Adrenal gland (tissue), 12 donors: ENCODE data around the gene NTPCR. TPM values are rescaled to one million over a fixed set of nuclear protein-coding genes. Genes with fewer than 3 reads are reported as not detected.

Experiments used
- DNase-seq, 7 donors: peaks; one replicate each; pipeline ENCODE4 v3.0.0-alpha.2; 2019 to 2020
- H3K27ac ChIP-seq, 5 donors: fragments of 200-600 bp; sonication (generic) in 4 of 5; 1 replicate in 3 of 5; 2 replicates in 2 of 5; pipeline versions ENCODE4 v1.5.1 to v1.8.0; 2016 to 2020; ENCODE audit warnings: mild to moderate bottlenecking in 1 of 5
- H3K27me3 ChIP-seq: fragments of 200-600 bp; 2 replicates; pipeline ENCODE4 v1.8.0; 2021
- H3K36me3 ChIP-seq, 2 donors: fragments of 200-600 bp; replicated peaks in 1 of 2; 1 replicate in 1 of 2; 2 replicates in 1 of 2; pipeline versions ENCODE4 v1.5.1 to v1.8.0; 2018 to 2022
- H3K4me1 ChIP-seq, 2 donors: fragments of 200-600 bp; replicated peaks in 1 of 2; 1 replicate in 1 of 2; 2 replicates in 1 of 2; pipeline versions ENCODE4 v1.5.1 to v1.8.0; 2018 to 2021
- H3K4me3 ChIP-seq, 4 donors: fragments of 200-600 bp; sonication (generic) in 3 of 4; one replicate each; pipeline ENCODE4 v1.5.1; 2016 to 2018
- H3K9me3 ChIP-seq, 3 donors: fragments of 200-600 bp; sonication (generic) in 1 of 3; replicated peaks in 1 of 3; 1 replicate in 2 of 3; 2 replicates in 1 of 3; pipeline versions ENCODE4 v1.5.1 to v1.8.0; 2016 to 2021
- CTCF ChIP-seq, 6 experiments: fragments of 450-650 bp in 4 of 6; fragments of 200-600 bp in 2 of 6; sonication (generic) in 1 of 6; IDR thresholded peaks; 1 replicate in 5 of 6; 2 replicates in 1 of 6; pipeline versions ENCODE4 v1.5.1 to v1.8.0; 2016 to 2021; ENCODE audit warnings: antibody characterized with exemption in 6 of 6, mild to moderate bottlenecking in 2 of 6, moderate library complexity in 1 of 6
- POLR2A ChIP-seq, 2 donors: fragments of 450-650 bp; IDR thresholded peaks; one replicate each; pipeline ENCODE4 v1.6.1; 2017; ENCODE audit warnings: antibody characterized with exemption in 2 of 2, mild to moderate bottlenecking in 2 of 2, moderate library complexity in 1 of 2
- WGBS, 4 donors: extraction: QIAGEN DNeasy Blood & Tissue Kit in 2 of 4; methylation state at CpG; one replicate each; pipeline versions ENCODE4 v1.1.5 to v1.1.7; 2013 to 2017; 5-methylcytosine and 5-hydroxymethylcytosine counted together
- intact Hi-C, 2 donors: fragments of 100-400 bp; cut with DNase I; formaldehyde crosslinking; loops; one replicate each; pipeline versions ENCODE4 v1.14.1 to v1.15.0; 2022 to 2023
- polyA plus RNA-seq, 3 donors: library from polyadenylated mRNA; stranded (reverse); fragments of 200-250 nt in 2 of 3; fragments of 350-450 nt in 1 of 3; fragmentation: Illumina TruSeq in 1 of 3; extraction: RNeasy Lipid Tissue Mini Kit (QIAGEN cat#74804) in 1 of 3; gene quantifications; one replicate each; pipeline ENCODE4 v1.2.3, GENCODE V29; 2013 to 2014
- total RNA-seq, 9 donors: library from RNA; depleted of rRNA in 4 of 9; stranded (reverse); fragments of >200 nt in 4 of 9; fragments of 120-200 nt in 1 of 9; fragmentation: NEBNext Ultra II Directional in 1 of 9; extraction: Animal tissue kit (Norgen Biotek cat#: 25700) in 1 of 9; gene quantifications; one replicate each; pipeline versions ENCODE4 v1.1.0 to v1.2.4, GENCODE V29; 2013 to 2023
- donor health status: healthy with polysubstance abuse.
- donor health status: Bipolar disorder and iron deficiency.
- donor health status: DM: yes; HTN: yes; CAD: no.
- donor health status: DM: no; HTN: no; CAD: no.
- donor health status: DM: no; HTN: no; CAD: no.
- donor health status: DM: yes; HTN: yes; CAD: no.

The NTPCR gene
- total and polyA plus RNA-seq, 12 donors, result 17.3 to 72.0 (median 57.2) TPM

- peaks cover 0 to 9% of the 10 kb centered on the region in 2 donors for H3K4me1 ChIP-seq
- no peaks in the 10 kb centered on the region for H3K36me3 ChIP-seq
- WGBS, 4 donors, result 72 to 88% (median 83%) methylated on average over 3 of the region's 3 CpGs
- TF ChIP-seq CTCF (IDR thresholded peaks at IDR 0.05) (no peak), POLR2A (IDR thresholded peaks at IDR 0.05) (no peak)
- no peaks in the 10 kb centered on the region for H3K27me3 ChIP-seq
- DNase-seq, result no peak
- no peak overlapping the region for H3K4me3 ChIP-seq
- H3K9me3 ChIP-seq, result no peaks in the 10 kb centered on the region
- intact Hi-C loops, result no loop called here
- no peak overlapping the region for H3K27ac ChIP-seq
Observed at GRCh38 chr1:233031521-233031920, 81.1 kb downstream of the NTPCR start.

- no peak for DNase-seq
- no peaks in the 10 kb centered on the region for H3K27me3 ChIP-seq
- intact Hi-C loops, result no loop called here
- no peak overlapping the region for H3K4me3 ChIP-seq
- 31 to 65% (median 45%) methylated on average over 4 of the region's 4 CpGs for WGBS, 4 donors
- TF ChIP-seq POLR2A (IDR thresholded peaks at IDR 0.05), result no peak
- H3K9me3 ChIP-seq, result no peaks in the 10 kb centered on the region
- peaks cover 0 to 9% of the 10 kb centered on the region in 2 donors for H3K4me1 ChIP-seq
- H3K36me3 ChIP-seq, result no peaks in the 10 kb centered on the region
- no peak overlapping the region for H3K27ac ChIP-seq
Observed at GRCh38 chr1:233032916-233033315, 82.5 kb downstream of the NTPCR start.

GRCh38 chr1:233033361-233033760, 83.0 kb downstream of the NTPCR start:
- DNase-seq, result no peak
- Histone ChIP-seq H3K27me3 (no peaks in the 10 kb centered on the region), H3K27ac (no peak overlapping the region), H3K4me1 (peaks cover 0 to 9% of the 10 kb centered on the region in 2 donors), H3K9me3 (no peaks in the 10 kb centered on the region), H3K4me3 (no peak overlapping the region), H3K36me3 (no peaks in the 10 kb centered on the region)
- no peak for TF ChIP-seq POLR2A (IDR thresholded peaks at IDR 0.05)
- TF ChIP-seq CTCF (IDR thresholded peaks at IDR 0.05), result no peak
- intact Hi-C loops, result no loop called here
- 73 to 85% (median 80%) methylated on average over 3 of the region's 3 CpGs for WGBS, 4 donors

Other genes with a start within 250 kb of the NTPCR start
- 1 to 10 TPM; 1.7 to 7.2 (median 2.6) TPM for gene MAP10, start 145.2 kb upstream of the NTPCR start, total RNA-seq
- 1 to 10 TPM in 1 of 3 donors, under 1 TPM in 2; 0.67 to 2.7 (median 0.97) TPM for gene MAP10, start 145.2 kb upstream of the NTPCR start, polyA plus RNA-seq